Fibroblast of skin of left quadriceps (primary cell): ENCODE results near the gene TEX48.

ENCODE experiments used
- DNase-seq, 2 experiments: peaks; one replicate each; pipeline ENCODE4 v3.0.0-alpha.2; 2013; ENCODE audit warnings: low read depth in 2 of 2

TEX48 gene

GRCh38 chr9:114621561-114621960 lies 60.4 kb downstream of the TEX48 start:
- DNase-seq: no peak

- DNase-seq: no peak
Measured at GRCh38 chr9:114619191-114619761, 62.7 kb downstream of the TEX48 start.

GRCh38 chr9:114616684-114617520 lies 65.1 kb downstream of the TEX48 start:
- no peak for DNase-seq
